GM12892 (cell line): Measurements from ENCODE around the gene FOLR3.

ENCODE experiments used
- POLR2A ChIP-seq: IDR thresholded peaks from 2 replicates; pipeline ENCODE4 v1.6.1; 2011; ENCODE audit warnings: low read depth, low read length, control low read depth
- POLR2AphosphoS5 ChIP-seq: IDR thresholded peaks from 2 replicates; pipeline ENCODE4 v1.6.1; 2011; ENCODE audit warnings: low read depth, low read length, control low read depth

GRCh38 chr11:72127923-72128322, 7.6 kb upstream of the FOLR3 start:
- TF ChIP-seq POLR2AphosphoS5, result no peak
- TF ChIP-seq POLR2A, result no peak
